HG03342 (cell line): ENCODE measurements around the gene LAMA2.

Source experiments
- ATAC-seq: cut with Tn5 transposase; IDR thresholded peaks from one replicate; pipeline ENCODE4 v1.9.1; 2021; ENCODE audit warnings: mild to moderate bottlenecking, moderate library complexity; ENCODE audit not compliant: unreplicated experiment

The LAMA2 gene

GRCh38 chr6:129416337-129416990, 533.5 kb downstream of the LAMA2 start:
- no peak for ATAC-seq

GRCh38 chr6:129417416-129418086, 534.6 kb downstream of the LAMA2 start:
- no peak for ATAC-seq

GRCh38 chr6:129419324-129419723, 536.4 kb downstream of the LAMA2 start:
- peak; percentile 70 for ATAC-seq

- ATAC-seq: no peak
Measured at GRCh38 chr6:129426343-129426742, 543.4 kb downstream of the LAMA2 start.

GRCh38 chr6:129429956-129430355, 547.0 kb downstream of the LAMA2 start:
- ATAC-seq: no peak

GRCh38 chr6:129432738-129433137, 549.8 kb downstream of the LAMA2 start:
- no peak for ATAC-seq

GRCh38 chr6:129434091-129434490, 551.2 kb downstream of the LAMA2 start:
- no peak for ATAC-seq

- no peak for ATAC-seq
Measured at GRCh38 chr6:129440691-129441090, 557.8 kb downstream of the LAMA2 start.

GRCh38 chr6:129444683-129445082, 561.7 kb downstream of the LAMA2 start:
- ATAC-seq: no peak

GRCh38 chr6:129446272-129447197, 563.6 kb downstream of the LAMA2 start:
- ATAC-seq: no peak

- ATAC-seq: no peak
Measured at GRCh38 chr6:129447198-129447565, 564.2 kb downstream of the LAMA2 start.

GRCh38 chr6:129448965-129449364, 566.0 kb downstream of the LAMA2 start:
- peak; percentile 100 for ATAC-seq

GRCh38 chr6:129451187-129451586, 568.2 kb downstream of the LAMA2 start:
- ATAC-seq: no peak

GRCh38 chr6:129453073-129453472, 570.1 kb downstream of the LAMA2 start:
- no peak for ATAC-seq

- ATAC-seq: no peak
Measured at GRCh38 chr6:129454488-129454887, 571.5 kb downstream of the LAMA2 start.

- ATAC-seq: no peak
Measured at GRCh38 chr6:129455126-129455769, 572.3 kb downstream of the LAMA2 start.

GRCh38 chr6:129460221-129460620, 577.3 kb downstream of the LAMA2 start:
- no peak for ATAC-seq

- ATAC-seq: no peak
Measured at GRCh38 chr6:129469070-129469662, 586.2 kb downstream of the LAMA2 start.

GRCh38 chr6:129472239-129472638, 589.3 kb downstream of the LAMA2 start:
- ATAC-seq: no peak

GRCh38 chr6:129473546-129473945, 590.6 kb downstream of the LAMA2 start:
- ATAC-seq: no peak
